GM10248 (cell line): ENCODE results near the gene EHMT1.

Experiments
- CTCF ChIA-PET: fragments of 300-600 bp; sonication (Branson Sonifier 250); formaldehyde crosslinking; extraction: SDS; loops from one replicate; lab custom pipeline; 2021; ENCODE audit warnings: antibody characterized with exemption; lab: Yijun Ruan, JAX
- POLR2A ChIA-PET: fragments of 350-650 bp; sonication (Branson Sonifier 250); formaldehyde crosslinking; extraction: SDS; loops from one replicate; lab custom pipeline; 2020; ENCODE audit warnings: antibody characterized with exemption; lab: Yijun Ruan, JAX
- DNase-seq: peaks from one replicate; pipeline ENCODE4 v3.0.0; 2012; ENCODE audit errors: extremely low spot score
- CTCF ChIP-seq: IDR thresholded peaks from 2 replicates; pipeline ENCODE4 v1.5.1; 2012; ENCODE audit warnings: mild to moderate bottlenecking, low read depth; ENCODE audit errors: extremely low read depth, missing control alignments, control extremely low read depth

The EHMT1 gene

GRCh38 chr9:137836831-137837241 is 218.0 kb downstream of the EHMT1 start:
- no peak for TF ChIP-seq CTCF
- no peak for DNase-seq
- CTCF ChIA-PET: interaction anchor here (1.2 kb wide), 1 partner anchor 164 kb away, joined by 3 read pairs; no protein-coding TSS in a partner anchor
- POLR2A ChIA-PET: no interaction called here

DNA sequence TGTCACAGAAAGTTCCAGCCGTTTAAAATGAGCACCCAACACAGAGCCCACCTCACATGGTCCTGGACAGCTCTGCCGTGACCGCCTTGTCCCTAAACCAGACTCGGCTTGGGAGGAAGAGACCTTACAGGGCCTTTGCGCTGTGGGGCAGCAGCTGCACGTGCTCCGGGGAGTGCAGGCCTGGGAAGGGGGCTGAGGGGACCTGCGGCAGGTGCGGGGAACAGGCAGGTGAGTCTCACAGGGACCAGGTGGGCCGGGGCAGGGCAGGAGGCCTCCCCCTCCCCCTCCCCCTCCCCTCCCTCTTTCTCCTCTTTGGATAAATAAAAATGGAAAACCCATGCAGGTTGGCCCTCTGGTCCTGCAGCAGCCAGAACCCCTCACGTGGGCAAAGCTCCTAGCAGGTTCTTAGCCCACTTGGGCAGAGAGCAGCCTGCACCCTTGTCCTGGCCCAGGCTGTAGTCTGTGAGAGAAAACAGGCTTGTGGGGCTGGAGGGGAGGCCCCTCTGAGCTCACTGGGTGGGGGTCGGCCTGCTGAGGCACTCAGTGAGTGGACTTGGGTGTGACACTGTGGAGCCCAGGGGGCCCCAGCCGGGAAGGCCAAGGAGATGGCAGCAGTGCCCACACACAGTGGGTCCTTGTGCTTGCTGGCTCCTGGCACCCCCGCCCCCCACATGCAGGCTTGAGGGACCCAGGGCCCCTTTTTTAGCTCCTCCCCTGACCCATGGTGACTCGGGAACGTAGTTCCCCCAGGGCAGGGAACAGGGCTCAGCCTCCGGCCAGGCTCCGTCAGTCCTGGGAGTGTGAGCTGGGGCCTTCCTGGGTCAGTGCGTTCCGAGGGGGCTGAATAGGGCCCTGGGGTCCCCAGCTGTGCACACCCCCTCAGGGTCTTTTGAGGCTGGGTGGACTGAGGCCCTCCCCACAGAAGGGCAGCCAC is 218.8 kb downstream of the EHMT1 start:
- no peak for TF ChIP-seq CTCF
- ChIA-PET CTCF (interaction anchor here (1.2 kb wide), 1 partner anchor 165 kb away, joined by 3 read pairs; no protein-coding TSS in a partner anchor), POLR2A (no interaction called here)
- no peak for DNase-seq

DNA sequence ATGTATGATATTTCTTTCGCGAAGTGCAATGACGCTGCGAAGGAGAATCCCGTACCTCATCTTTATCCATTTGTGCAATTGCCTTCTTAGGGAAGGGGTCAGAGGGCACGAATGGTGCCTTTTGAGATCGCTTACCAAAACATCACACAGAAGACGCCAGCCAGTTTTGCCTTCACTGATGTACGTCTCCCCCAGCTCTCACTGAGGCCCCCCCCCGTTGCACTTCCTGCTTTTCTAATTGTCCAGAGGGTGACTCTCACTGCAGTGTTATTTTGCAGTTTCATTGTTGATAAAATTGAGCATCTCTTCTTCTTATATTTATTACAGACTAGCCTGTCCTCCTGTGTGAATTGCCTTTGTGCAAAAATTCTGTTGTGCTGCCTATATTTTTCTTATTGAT is 219.8 kb downstream of the EHMT1 start:
- no peak for TF ChIP-seq CTCF
- no peak for DNase-seq
- POLR2A ChIA-PET: no interaction called here
- CTCF ChIA-PET: no interaction called here

GRCh38 chr9:137843355-137843754 is 224.6 kb downstream of the EHMT1 start:
- TF ChIP-seq CTCF: no peak
- no peak for DNase-seq
- POLR2A ChIA-PET: no interaction called here

DNA sequence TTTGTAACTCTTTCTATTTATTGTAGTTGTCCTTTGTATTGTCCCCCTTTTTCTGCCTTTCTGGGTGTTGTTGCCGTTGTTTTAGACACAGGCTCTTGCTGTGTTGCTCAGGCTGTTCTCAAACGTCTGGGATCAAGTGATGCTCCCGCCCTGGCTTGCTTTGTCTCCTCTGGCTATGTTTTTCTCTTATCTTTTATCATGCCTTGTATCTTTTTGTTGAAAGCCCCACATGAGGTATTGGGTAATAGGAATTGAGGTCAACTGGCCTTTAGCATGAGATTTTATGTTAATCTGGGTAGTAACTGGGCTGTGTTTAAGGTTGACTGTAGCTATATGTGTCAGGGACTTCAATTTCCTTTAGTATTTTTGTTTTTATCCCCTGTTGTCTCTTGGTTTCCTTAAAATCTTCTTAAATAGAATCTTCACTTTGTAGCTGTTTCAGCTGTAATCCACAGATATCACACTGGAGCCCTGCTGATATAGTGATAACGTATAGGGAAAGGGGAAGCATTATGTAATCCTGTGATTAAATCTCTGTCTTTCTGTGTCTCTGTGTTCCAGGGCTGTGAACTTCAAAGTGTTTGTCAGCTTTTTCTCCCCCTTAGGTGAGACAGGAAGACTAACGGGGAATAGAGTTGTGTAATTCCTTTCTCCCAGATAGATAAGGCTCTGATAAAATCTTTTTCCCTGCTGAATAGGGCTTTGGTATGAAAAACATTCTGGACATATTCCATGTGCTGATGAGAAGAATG is 232.9 kb downstream of the EHMT1 start:
- ChIA-PET CTCF (interaction anchor here (0.8 kb wide), 1 partner anchor 29 kb away, joined by 3 read pairs; no protein-coding TSS in a partner anchor), POLR2A (no interaction called here)
- DNase-seq: no peak
- no peak for TF ChIP-seq CTCF

More at GRCh38 chr9:137843355-137843754, 224.6 kb downstream of the EHMT1 start:
- CTCF ChIA-PET: no interaction called here

DNA sequence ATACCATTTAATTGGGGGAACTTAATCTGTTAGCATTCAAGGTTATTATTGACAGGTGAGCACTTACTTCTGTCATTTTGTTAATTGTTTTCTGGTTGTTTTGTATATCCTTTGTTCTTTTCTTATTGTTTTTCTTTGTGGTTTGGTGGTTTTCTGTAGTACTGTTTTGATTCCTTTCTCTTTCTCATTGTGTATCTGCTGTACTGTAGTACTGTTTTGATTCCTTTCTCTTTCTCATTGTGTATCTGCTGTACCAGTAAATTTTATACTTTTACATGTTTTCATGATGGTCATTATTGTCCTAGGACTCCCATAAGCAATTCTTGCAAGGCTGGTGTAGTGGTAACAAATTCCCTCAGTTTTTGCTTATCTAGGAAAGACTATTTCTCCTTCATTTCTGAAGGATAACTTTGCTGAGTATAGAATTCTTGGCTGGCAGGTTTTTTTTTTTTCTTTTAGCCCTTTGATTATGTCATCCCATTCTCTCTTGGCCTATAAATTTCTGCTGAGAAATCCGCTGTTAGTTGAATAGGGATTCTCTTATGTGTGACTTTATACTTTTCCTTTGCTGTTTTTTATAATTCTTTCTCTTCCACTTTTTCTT is 234.7 kb downstream of the EHMT1 start:
- DNase-seq: no peak
- POLR2A ChIA-PET: no interaction called here
- no peak for TF ChIP-seq CTCF
- CTCF ChIA-PET: no interaction called here
